GM12801 (cell line): Measurements from ENCODE around the gene PHF23.

ENCODE experiments used
- TF ChIP-seq, protein P1 (sequence below): IDR thresholded peaks from one replicate; pipeline ENCODE4 v1.5.1; 2011; ENCODE audit warnings: control low read depth; ENCODE audit not compliant: insufficient read length; ENCODE audit errors: extremely low read depth

PHF23 gene

GRCh38 chr17:7186241-7186640, 53.0 kb downstream of the PHF23 start:
- TF ChIP-seq, protein P1, sequence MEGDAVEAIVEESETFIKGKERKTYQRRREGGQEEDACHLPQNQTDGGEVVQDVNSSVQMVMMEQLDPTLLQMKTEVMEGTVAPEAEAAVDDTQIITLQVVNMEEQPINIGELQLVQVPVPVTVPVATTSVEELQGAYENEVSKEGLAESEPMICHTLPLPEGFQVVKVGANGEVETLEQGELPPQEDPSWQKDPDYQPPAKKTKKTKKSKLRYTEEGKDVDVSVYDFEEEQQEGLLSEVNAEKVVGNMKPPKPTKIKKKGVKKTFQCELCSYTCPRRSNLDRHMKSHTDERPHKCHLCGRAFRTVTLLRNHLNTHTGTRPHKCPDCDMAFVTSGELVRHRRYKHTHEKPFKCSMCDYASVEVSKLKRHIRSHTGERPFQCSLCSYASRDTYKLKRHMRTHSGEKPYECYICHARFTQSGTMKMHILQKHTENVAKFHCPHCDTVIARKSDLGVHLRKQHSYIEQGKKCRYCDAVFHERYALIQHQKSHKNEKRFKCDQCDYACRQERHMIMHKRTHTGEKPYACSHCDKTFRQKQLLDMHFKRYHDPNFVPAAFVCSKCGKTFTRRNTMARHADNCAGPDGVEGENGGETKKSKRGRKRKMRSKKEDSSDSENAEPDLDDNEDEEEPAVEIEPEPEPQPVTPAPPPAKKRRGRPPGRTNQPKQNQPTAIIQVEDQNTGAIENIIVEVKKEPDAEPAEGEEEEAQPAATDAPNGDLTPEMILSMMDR = no peak
